ENCODE measurements around the gene GP5. TPM values are rescaled to one million over a fixed set of nuclear protein-coding genes. Genes with fewer than 3 reads are reported as not detected.

GP5 gene, protein sequence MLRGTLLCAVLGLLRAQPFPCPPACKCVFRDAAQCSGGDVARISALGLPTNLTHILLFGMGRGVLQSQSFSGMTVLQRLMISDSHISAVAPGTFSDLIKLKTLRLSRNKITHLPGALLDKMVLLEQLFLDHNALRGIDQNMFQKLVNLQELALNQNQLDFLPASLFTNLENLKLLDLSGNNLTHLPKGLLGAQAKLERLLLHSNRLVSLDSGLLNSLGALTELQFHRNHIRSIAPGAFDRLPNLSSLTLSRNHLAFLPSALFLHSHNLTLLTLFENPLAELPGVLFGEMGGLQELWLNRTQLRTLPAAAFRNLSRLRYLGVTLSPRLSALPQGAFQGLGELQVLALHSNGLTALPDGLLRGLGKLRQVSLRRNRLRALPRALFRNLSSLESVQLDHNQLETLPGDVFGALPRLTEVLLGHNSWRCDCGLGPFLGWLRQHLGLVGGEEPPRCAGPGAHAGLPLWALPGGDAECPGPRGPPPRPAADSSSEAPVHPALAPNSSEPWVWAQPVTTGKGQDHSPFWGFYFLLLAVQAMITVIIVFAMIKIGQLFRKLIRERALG
- total RNA-seq = not detected

DNA sequence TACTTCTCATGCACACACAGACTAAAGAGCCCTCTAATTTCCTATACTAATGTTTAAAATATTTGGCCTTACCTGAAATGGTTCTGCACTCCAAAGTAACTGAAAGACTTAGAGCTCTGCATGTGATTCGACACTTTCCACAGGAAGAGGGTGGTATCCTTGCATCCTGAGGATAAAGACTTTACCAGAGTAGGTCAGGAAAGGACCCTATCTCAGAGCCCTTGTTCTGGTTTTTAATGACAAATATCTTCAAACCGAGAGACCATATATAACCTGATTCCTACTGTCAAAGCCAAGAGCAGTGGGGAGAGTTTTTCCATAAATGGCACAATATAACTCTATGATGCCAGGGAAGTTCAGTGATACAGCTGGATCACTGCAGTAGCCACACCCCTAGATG, at the start of gene GP5:
Gene GP5 (minus strand): TSS at position 101 of the 400 bp plus-strand sequence. CDS start 984 bp downstream, outside the sequence.
- DNase-seq (ENCODE audit: low spot score) = no peak
- Histone ChIP-seq H3K4me1 (replicated peaks) (no peaks in the 10 kb centered on the region), H3K9me3 (no peaks in the 10 kb centered on the region), H3K27me3 (replicated peaks; ENCODE audit: insufficient read depth) (peaks cover 8% of the 10 kb centered on the region), H3K4me3 (no peak within 1 kb of the TSS), H3K27ac (no peak within 1 kb of the TSS), H3K36me3 (no peaks in the 10 kb centered on the region)
- WGBS = 81% methylated on average over 2 of the region's 2 CpGs
- no peak for TF ChIP-seq POLR2A (IDR thresholded peaks at IDR 0.05)
- TF ChIP-seq, protein P1, sequence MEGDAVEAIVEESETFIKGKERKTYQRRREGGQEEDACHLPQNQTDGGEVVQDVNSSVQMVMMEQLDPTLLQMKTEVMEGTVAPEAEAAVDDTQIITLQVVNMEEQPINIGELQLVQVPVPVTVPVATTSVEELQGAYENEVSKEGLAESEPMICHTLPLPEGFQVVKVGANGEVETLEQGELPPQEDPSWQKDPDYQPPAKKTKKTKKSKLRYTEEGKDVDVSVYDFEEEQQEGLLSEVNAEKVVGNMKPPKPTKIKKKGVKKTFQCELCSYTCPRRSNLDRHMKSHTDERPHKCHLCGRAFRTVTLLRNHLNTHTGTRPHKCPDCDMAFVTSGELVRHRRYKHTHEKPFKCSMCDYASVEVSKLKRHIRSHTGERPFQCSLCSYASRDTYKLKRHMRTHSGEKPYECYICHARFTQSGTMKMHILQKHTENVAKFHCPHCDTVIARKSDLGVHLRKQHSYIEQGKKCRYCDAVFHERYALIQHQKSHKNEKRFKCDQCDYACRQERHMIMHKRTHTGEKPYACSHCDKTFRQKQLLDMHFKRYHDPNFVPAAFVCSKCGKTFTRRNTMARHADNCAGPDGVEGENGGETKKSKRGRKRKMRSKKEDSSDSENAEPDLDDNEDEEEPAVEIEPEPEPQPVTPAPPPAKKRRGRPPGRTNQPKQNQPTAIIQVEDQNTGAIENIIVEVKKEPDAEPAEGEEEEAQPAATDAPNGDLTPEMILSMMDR (IDR thresholded peaks at IDR 0.05) = no peak
- TF ChIP-seq POLR2AphosphoS5 (IDR thresholded peaks at IDR 0.05) = no peak
- intact Hi-C loops (cut with DNase I) = no loop called here

DNA sequence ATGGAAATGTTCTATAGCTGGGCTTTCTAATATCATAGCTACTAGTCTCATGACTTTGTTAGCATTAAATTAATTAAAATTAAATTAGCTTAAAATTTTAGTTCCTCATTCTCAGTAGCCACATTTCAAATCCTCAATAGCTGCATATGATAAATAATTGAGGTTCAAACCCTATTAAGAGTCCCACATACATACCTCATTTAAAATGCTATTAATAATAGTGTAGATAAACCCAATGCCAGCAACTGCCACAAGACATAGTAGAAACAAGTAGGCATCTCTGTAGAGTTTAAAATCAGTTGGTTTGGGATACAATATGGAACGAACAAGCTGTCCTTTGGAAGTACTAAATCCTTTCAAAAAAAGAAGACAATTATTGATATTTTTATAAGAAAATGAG, 48.6 kb upstream of the GP5 start:
- no peak overlapping the region for H3K4me3 ChIP-seq
- no peak overlapping the region for H3K27ac ChIP-seq
- intact Hi-C loops (cut with DNase I) = no loop called here
- no peaks in the 10 kb centered on the region for H3K4me1 ChIP-seq (replicated peaks)
- H3K36me3 ChIP-seq = no peaks in the 10 kb centered on the region
- H3K9me3 ChIP-seq = no peaks in the 10 kb centered on the region
- no peak for DNase-seq (ENCODE audit: low spot score)
- TF ChIP-seq, protein P1 (IDR thresholded peaks at IDR 0.05) = no peak
- TF ChIP-seq POLR2AphosphoS5 (IDR thresholded peaks at IDR 0.05) (no peak), POLR2A (IDR thresholded peaks at IDR 0.05) (no peak)
- 97% methylated on average over 1 of the region's 1 CpG for WGBS
- no peaks in the 10 kb centered on the region for H3K27me3 ChIP-seq (replicated peaks; ENCODE audit: insufficient read depth)

DNA sequence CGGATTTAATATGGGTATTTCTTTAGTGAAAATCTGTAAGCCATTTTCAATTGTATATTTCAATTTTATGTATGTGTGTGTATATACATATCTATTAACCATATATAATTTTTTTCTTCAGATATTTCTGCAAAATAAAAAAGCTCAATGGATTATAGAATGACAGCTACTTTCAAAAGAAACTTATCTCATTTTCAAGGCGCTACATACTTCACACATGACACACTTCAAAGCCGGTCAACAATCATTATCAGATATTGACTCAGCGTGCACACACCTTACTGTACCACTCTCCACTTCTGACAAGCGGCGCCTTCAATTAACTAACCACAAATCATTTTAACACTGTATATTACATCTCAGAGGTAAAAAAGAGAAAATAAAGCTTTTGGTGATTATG, 48.1 kb upstream of the GP5 start:
- no peak for DNase-seq (ENCODE audit: low spot score)
- H3K9me3 ChIP-seq = no peaks in the 10 kb centered on the region
- TF ChIP-seq POLR2A (IDR thresholded peaks at IDR 0.05) = no peak
- TF ChIP-seq, protein P1 (IDR thresholded peaks at IDR 0.05) = no peak
- TF ChIP-seq POLR2AphosphoS5 (IDR thresholded peaks at IDR 0.05) = no peak
- WGBS = 80% methylated on average over 6 of the region's 6 CpGs
- intact Hi-C loops (cut with DNase I) = no loop called here
- no peaks in the 10 kb centered on the region for H3K27me3 ChIP-seq (replicated peaks; ENCODE audit: insufficient read depth)
- H3K4me3 ChIP-seq = no peak overlapping the region
- H3K27ac ChIP-seq = no peak overlapping the region
- no peaks in the 10 kb centered on the region for H3K36me3 ChIP-seq
- no peaks in the 10 kb centered on the region for H3K4me1 ChIP-seq (replicated peaks)

DNA sequence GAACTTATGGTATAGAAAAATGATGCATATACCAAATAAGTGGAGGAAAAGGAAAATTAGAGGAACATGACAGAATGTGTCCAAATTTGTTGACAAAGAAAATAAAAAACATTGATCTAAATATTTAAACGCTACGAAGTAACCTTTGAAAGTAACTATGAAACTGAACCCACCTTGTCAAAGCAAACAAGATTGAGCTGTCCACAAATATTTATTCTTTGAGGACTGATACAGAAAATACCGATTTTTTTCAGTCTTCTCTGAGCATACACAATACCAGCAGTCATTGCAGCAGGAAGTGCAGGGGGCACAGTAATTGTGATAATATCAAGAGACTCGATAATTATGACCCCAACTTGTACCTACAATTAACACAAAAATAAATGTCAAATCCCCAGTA, 47.7 kb upstream of the GP5 start:
- Histone ChIP-seq H3K4me3 (no peak overlapping the region), H3K36me3 (no peaks in the 10 kb centered on the region), H3K4me1 (replicated peaks) (no peaks in the 10 kb centered on the region), H3K9me3 (no peaks in the 10 kb centered on the region), H3K27me3 (replicated peaks; ENCODE audit: insufficient read depth) (no peaks in the 10 kb centered on the region), H3K27ac (peak overlapping the region in 1 of 2 donors; percentile 25)
- intact Hi-C loops (cut with DNase I) = no loop called here
- DNase-seq (ENCODE audit: low spot score) = no peak
- no peak for TF ChIP-seq POLR2A (IDR thresholded peaks at IDR 0.05)
- TF ChIP-seq, protein P1 (IDR thresholded peaks at IDR 0.05) = no peak
- no peak for TF ChIP-seq POLR2AphosphoS5 (IDR thresholded peaks at IDR 0.05)
- 51% methylated on average over 4 of the region's 4 CpGs for WGBS

DNA sequence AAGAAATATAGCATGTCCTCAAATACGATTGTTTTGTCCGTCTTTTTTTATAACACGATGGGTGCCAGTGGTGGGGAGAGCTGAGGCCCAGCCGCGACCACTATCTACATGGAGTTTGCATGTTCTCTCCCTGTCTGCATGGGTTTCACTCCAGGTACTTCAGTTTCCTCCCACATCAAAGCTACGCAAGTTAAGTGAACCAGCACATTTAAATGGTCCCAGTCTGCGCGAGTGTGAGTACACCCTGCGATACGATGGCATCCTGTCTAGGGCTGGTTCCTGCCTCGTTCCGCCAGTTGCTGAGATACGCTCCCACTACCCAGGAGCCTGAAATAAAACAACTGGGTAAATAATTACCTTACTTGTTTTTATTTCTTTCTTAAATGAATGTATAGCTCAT, 47.1 kb upstream of the GP5 start:
- H3K4me3 ChIP-seq = no peak overlapping the region
- H3K27ac ChIP-seq = peak overlapping the region in 1 of 2 donors; percentile 25
- intact Hi-C loops (cut with DNase I) = no loop called here
- no peaks in the 10 kb centered on the region for H3K36me3 ChIP-seq
- 85% methylated on average over 13 of the region's 13 CpGs for WGBS
- no peak for DNase-seq (ENCODE audit: low spot score)
- no peaks in the 10 kb centered on the region for H3K4me1 ChIP-seq (replicated peaks)
- TF ChIP-seq POLR2AphosphoS5 (IDR thresholded peaks at IDR 0.05) (no peak), POLR2A (IDR thresholded peaks at IDR 0.05) (no peak)
- TF ChIP-seq, protein P1 (IDR thresholded peaks at IDR 0.05) = no peak
- no peaks in the 10 kb centered on the region for H3K27me3 ChIP-seq (replicated peaks; ENCODE audit: insufficient read depth)
- H3K9me3 ChIP-seq = no peaks in the 10 kb centered on the region

All from prostate gland (tissue), 2 donors.